Liver (tissue), 9 donors: Measurements from ENCODE around the gene COL12A1. TPM values are rescaled to one million over a fixed set of nuclear protein-coding genes. Genes with fewer than 3 reads are reported as not detected.
A peak's percentile ranks its signal among the peaks of the same experiment; 100 is the strongest.

ENCODE experiments used
- DNase-seq: peaks from one replicate; pipeline ENCODE4 v3.0.0-alpha.2; 2017; ENCODE audit warnings: low spot score
- H3K27ac ChIP-seq, 2 donors: one replicate each; pipeline ENCODE4 v1.7.0; 2013; ENCODE audit warnings: inconsistent platforms in 2 of 2, low read length in 2 of 2, control low read depth in 1 of 2, low read depth in 1 of 2, mild to moderate bottlenecking in 1 of 2
- H3K27me3 ChIP-seq, 4 donors: one replicate each; pipeline versions ENCODE4 v1.6.1 to v1.7.0; 2013; ENCODE audit warnings: low read length in 3 of 4, inconsistent platforms in 1 of 4, mild to moderate bottlenecking in 1 of 4, moderate library complexity in 1 of 4; ENCODE audit not compliant: control insufficient read depth in 4 of 4, insufficient read depth in 4 of 4
- H3K36me3 ChIP-seq, 4 donors: one replicate each; pipeline versions ENCODE4 v1.6.1 to v1.7.0; 2013; ENCODE audit warnings: low read length in 3 of 4, mild to moderate bottlenecking in 3 of 4, low read depth in 1 of 4, moderate library complexity in 1 of 4; ENCODE audit not compliant: control insufficient read depth in 4 of 4, insufficient read depth in 3 of 4
- H3K4me1 ChIP-seq, 4 donors: one replicate each; pipeline versions ENCODE4 v1.6.1 to v1.7.0; 2013; ENCODE audit warnings: low read length in 3 of 4, mild to moderate bottlenecking in 3 of 4, moderate library complexity in 1 of 4; ENCODE audit not compliant: control insufficient read depth in 4 of 4, insufficient read depth in 4 of 4
- H3K4me3 ChIP-seq, 3 donors: one replicate each; pipeline versions ENCODE4 v1.6.1 to v1.7.0; 2013; ENCODE audit warnings: low read length in 3 of 3, control low read depth in 1 of 3, low read depth in 1 of 3, mild to moderate bottlenecking in 1 of 3
- H3K9ac ChIP-seq, 2 donors: one replicate each; pipeline ENCODE4 v1.7.0; 2013; ENCODE audit warnings: low read length in 2 of 2, mild to moderate bottlenecking in 2 of 2, moderate library complexity in 2 of 2, control low read depth in 1 of 2, low read depth in 1 of 2
- H3K9me3 ChIP-seq, 4 donors: one replicate each; pipeline versions ENCODE4 v1.6.1 to v1.7.0; 2013; ENCODE audit warnings: low read length in 3 of 4; ENCODE audit not compliant: control insufficient read depth in 4 of 4
- ATF3 ChIP-seq: IDR thresholded peaks from 2 replicates; pipeline ENCODE4 v1.6.1; 2016; ENCODE audit warnings: antibody characterized with exemption
- CTCF ChIP-seq: fragments of 150-350 bp; IDR thresholded peaks from 2 replicates; pipeline ENCODE4 v1.5.1; 2017; ENCODE audit warnings: improper control_type of control experiment, low read depth, low read length; ENCODE audit not compliant: missing input control
- EGR1 ChIP-seq, 2 donors: IDR thresholded peaks; 2 replicates each; pipeline ENCODE4 v1.6.1; 2016 to 2018; ENCODE audit warnings: antibody characterized with exemption in 2 of 2, low read depth in 2 of 2
- FOXA1 ChIP-seq: IDR thresholded peaks from 2 replicates; pipeline ENCODE4 v1.6.1; 2016; ENCODE audit warnings: antibody characterized with exemption
- FOXA2 ChIP-seq: IDR thresholded peaks from 2 replicates; pipeline ENCODE4 v1.6.1; 2016; ENCODE audit warnings: antibody characterized with exemption
- GABPA ChIP-seq, 2 donors: IDR thresholded peaks in 1 of 2; conservative IDR thresholded peaks in 1 of 2; 2 replicates each; pipeline ENCODE4 v1.6.1; 2016; ENCODE audit warnings: antibody characterized with exemption in 2 of 2, mild to moderate bottlenecking in 1 of 2, moderate library complexity in 1 of 2
- HNF4A ChIP-seq, 2 donors: conservative IDR thresholded peaks; 2 replicates each; pipeline ENCODE4 v1.6.1; 2016; ENCODE audit warnings: antibody characterized with exemption in 2 of 2, mild to moderate bottlenecking in 2 of 2
- JUND ChIP-seq, 2 donors: IDR thresholded peaks; 2 replicates each; pipeline ENCODE4 v1.6.1; 2016; ENCODE audit warnings: antibody characterized with exemption in 2 of 2
- MAX ChIP-seq: IDR thresholded peaks from 2 replicates; pipeline ENCODE4 v1.6.1; 2016; ENCODE audit warnings: antibody characterized with exemption
- NR2F2 ChIP-seq: IDR thresholded peaks from 2 replicates; pipeline ENCODE4 v1.6.1; 2016; ENCODE audit warnings: antibody characterized with exemption
- RAD21 ChIP-seq, 2 donors: IDR thresholded peaks; 2 replicates each; pipeline ENCODE4 v1.6.1; 2016; ENCODE audit warnings: antibody characterized with exemption in 2 of 2, mild to moderate bottlenecking in 2 of 2
- RXRA ChIP-seq, 2 donors: IDR thresholded peaks; 2 replicates each; pipeline ENCODE4 v1.6.1; 2017 to 2018; ENCODE audit warnings: antibody characterized with exemption in 2 of 2, mild to moderate bottlenecking in 1 of 2
- SP1 ChIP-seq: IDR thresholded peaks from 2 replicates; pipeline ENCODE4 v1.6.1; 2018; ENCODE audit warnings: antibody characterized with exemption, mild to moderate bottlenecking
- TAF1 ChIP-seq: conservative IDR thresholded peaks from 2 replicates; pipeline ENCODE4 v1.6.1; 2016; ENCODE audit warnings: antibody characterized with exemption, mild to moderate bottlenecking
- YY1 ChIP-seq: IDR thresholded peaks from 2 replicates; pipeline ENCODE4 v1.6.1; 2016; ENCODE audit warnings: antibody characterized with exemption, mild to moderate bottlenecking
- ZBTB33 ChIP-seq: IDR thresholded peaks from 2 replicates; pipeline ENCODE4 v1.6.1; 2016; ENCODE audit warnings: antibody characterized with exemption
- WGBS: extraction: QIAGEN DNeasy Blood & Tissue Kit; methylation state at CpG from one replicate; pipeline ENCODE4 v1.1.7; 2013; 5-methylcytosine and 5-hydroxymethylcytosine counted together
- polyA plus RNA-seq, 2 donors: library from polyadenylated mRNA; stranded (reverse) in 1 of 2; unstranded in 1 of 2; fragments of 200-250 nt in 1 of 2; fragments of >200 nt in 1 of 2; fragmentation: Nextera tagmentation in 1 of 2; extraction: Ambion mirVana in 1 of 2; gene quantifications; one replicate each; pipeline versions ENCODE4 v1.2.1 to v1.2.3, GENCODE V29; 2013 to 2015
- total RNA-seq, 2 donors: library from RNA; depleted of rRNA; stranded (reverse); fragments of >200 nt; gene quantifications; one replicate each; pipeline ENCODE4 v1.2.3, GENCODE V29; 2014
- donor health status: healthy.
- donor health status: healthy.
- donor health status: healthy.
- donor health status: healthy.
- donor health status: healthy.

Gene COL12A1
- total and polyA plus RNA-seq, 4 donors, result 0.15 to 5.1 (median 1.8) TPM

GRCh38 chr6:75206576-75207342 is 906 bp upstream of the COL12A1 start (continued):
- TF ChIP-seq RXRA (IDR thresholded peaks at IDR 0.05) (no peak), TAF1 (no peak)

GRCh38 chr6:75204959-75205775 is 686 bp downstream of the COL12A1 start:
- H3K27ac ChIP-seq, result peak overlapping the region; percentile 20 to 43
- 2% methylated on average over 47 of the region's 47 CpGs for WGBS
- H3K9ac ChIP-seq, result no peak overlapping the region
- TF ChIP-seq RAD21 (IDR thresholded peaks at IDR 0.05) (no peak), NR2F2 (no peak), ATF3 (no peak), ZBTB33 (no peak), HNF4A (conservative IDR thresholded peaks at IDR 0.05) (no peak), GABPA (IDR thresholded peaks at IDR 0.05 in 1 of 2, conservative IDR thresholded peaks at IDR 0.05 in 1 of 2) (no peak), FOXA2 (no peak), EGR1 (IDR thresholded peaks at IDR 0.05; ENCODE audit: low read depth in 2 of 2) (no peak), MAX (no peak), YY1 (no peak), SP1 (no peak), CTCF (no peak), JUND (IDR thresholded peaks at IDR 0.05) (no peak), FOXA1 (no peak)
- peak overlapping the region; percentile 1 to 49 (median 24) for H3K4me3 ChIP-seq
- no peak for DNase-seq
- H3K36me3 ChIP-seq, result no peaks in the 10 kb centered on the region
- H3K4me1 ChIP-seq, result peaks cover 18 to 49% (median 30%) of the 10 kb centered on the region in 4 donors
- H3K9me3 ChIP-seq, result no peaks in the 10 kb centered on the region
- H3K27me3 ChIP-seq, result peaks cover 0 to 26% (median 11%) of the 10 kb centered on the region in 4 donors
